Panc1 (cell line): ENCODE data around the gene UNC5B. TPM values are rescaled to one million over a fixed set of nuclear protein-coding genes. Genes with fewer than 3 reads are reported as not detected.

ENCODE experiments used
- ATAC-seq: fragments of 200-7000 bp; cut with Tn5 transposase; 2 replicates; pipeline ENCODE4 v1.9.1; 2020; ENCODE audit warnings: mild to moderate bottlenecking, moderate library complexity
- BruUV-seq: library from RNA; stranded (reverse); fragments of 400-500 nt; replicated peaks from 2 replicates; lab custom pipeline; 2021; lab: Mats Ljungman, UMichigan
- CTCF ChIA-PET: fragments of 300-600 bp; sonication (Branson Sonifier 250); formaldehyde crosslinking; loops from one replicate; lab custom pipeline; 2022; ENCODE audit warnings: antibody characterized with exemption; lab: Charles Lee
- POLR2A ChIA-PET: fragments of 300-600 bp; sonication (Branson Sonifier 250); formaldehyde crosslinking; loops from one replicate; lab custom pipeline; 2022; ENCODE audit warnings: antibody characterized with exemption; lab: Charles Lee
- DNase-seq: peaks from one replicate; pipeline ENCODE4 v3.0.0-alpha.2; 2010; ENCODE audit warnings: low read depth, low spot score
- H3K27ac ChIP-seq: 2 replicates; pipeline ENCODE4 v1.5.1; 2011; ENCODE audit warnings: mild to moderate bottlenecking, low read length, inconsistent platforms
- H3K27me3 ChIP-seq: fragments of 200-500 bp; sonication (Bioruptor generic); 2 replicates; pipeline ENCODE4 v1.6.0; 2014; ENCODE audit warnings: low read length, inconsistent platforms; ENCODE audit not compliant: control insufficient read depth, insufficient read depth
- H3K36me3 ChIP-seq: fragments of 200-500 bp; sonication (Bioruptor generic); 2 replicates; pipeline ENCODE4 v1.5.1; 2014; ENCODE audit warnings: inconsistent platforms, mild to moderate bottlenecking, low read length, moderate library complexity; ENCODE audit not compliant: control insufficient read depth, insufficient read depth
- H3K4me1 ChIP-seq: 2 replicates; pipeline ENCODE4 v1.5.1; 2011; ENCODE audit warnings: inconsistent platforms, mild to moderate bottlenecking, low read length, moderate library complexity; ENCODE audit not compliant: control insufficient read depth, insufficient read depth
- H3K4me3 ChIP-seq, 2 experiments: 2 replicates each; pipeline ENCODE4 v1.5.1; 2011 to 2012; ENCODE audit warnings: low read depth in 2 of 2, low read length in 2 of 2, mild to moderate bottlenecking in 2 of 2, inconsistent platforms in 1 of 2, moderate library complexity in 1 of 2
- H3K9me3 ChIP-seq: fragments of 200-500 bp; sonication (Bioruptor generic); 2 replicates; pipeline ENCODE4 v1.5.1; 2014; ENCODE audit warnings: low read depth, mild to moderate bottlenecking, inconsistent platforms, low read length, moderate library complexity; ENCODE audit not compliant: control insufficient read depth, insufficient read depth
- CTCF ChIP-seq: fragments of 450-650 bp; IDR thresholded peaks from 2 replicates; pipeline ENCODE4 v1.5.1; 2017; ENCODE audit warnings: mild to moderate bottlenecking
- POLR2AphosphoS5 ChIP-seq: IDR thresholded peaks from 2 replicates; pipeline ENCODE4 v1.6.1; 2012; ENCODE audit warnings: mild to moderate bottlenecking, low read depth, low read length, moderate library complexity
- SIN3A ChIP-seq: IDR thresholded peaks from 2 replicates; pipeline ENCODE4 v1.6.1; 2012; ENCODE audit warnings: low read depth, mild to moderate bottlenecking, low read length, moderate library complexity, borderline replicate concordance; ENCODE audit not compliant: insufficient read depth
- TCF7L2 ChIP-seq: IDR thresholded peaks from 2 replicates; pipeline ENCODE4 v1.6.1; 2011; ENCODE audit warnings: mild to moderate bottlenecking, low read depth, low read length, inconsistent platforms
- in situ Hi-C: cut with HindIII; loops from 2 replicates; pipeline ENCODE4 v1.10.0; 2016; ENCODE audit warnings: low sequenced_read_pairs, low pct_unique_long_range_greater_than_20kb
- intact Hi-C: fragments of 100-400 bp; cut with micrococcal nuclease; formaldehyde crosslinking; loops from one replicate; pipeline ENCODE4 v1.10.0; 2022; ENCODE audit not compliant: unreplicated experiment
- total RNA-seq: library from RNA; stranded (reverse); gene quantifications from one replicate; pipeline ENCODE4 v1.2.1, GENCODE V29; 2021; ENCODE audit not compliant: unreplicated experiment
- TF ChIP-seq, protein P1 (sequence below), 2 experiments: IDR thresholded peaks; 2 replicates each; pipeline ENCODE4 v1.6.1; 2011 to 2012; ENCODE audit warnings: low read depth in 2 of 2, control low read depth in 1 of 2, low read length in 1 of 2, mild to moderate bottlenecking in 1 of 2, moderate library complexity in 1 of 2; ENCODE audit not compliant: insufficient read depth in 1 of 2

Gene UNC5B
- total RNA-seq, 1 experiment from 2014 or later, result 1.1 TPM

- CTCF ChIA-PET, result interaction anchor here (1.2 kb wide), 1 partner anchor 323 kb away, joined by 3 read pairs; no protein-coding TSS in a partner anchor
- Histone ChIP-seq H3K4me1 (peaks cover 10% of the 10 kb centered on the region), H3K9me3 (no peaks in the 10 kb centered on the region), H3K4me3 (no peak overlapping the region), H3K27ac (no peak overlapping the region), H3K36me3 (no peaks in the 10 kb centered on the region), H3K27me3 (no peaks in the 10 kb centered on the region; the same call in 1 of the 2 replicates)
- intact Hi-C loops (loop anchor here (5.0 to 10.0 kb wide), 2 partner anchors 66 to 499 kb away; no protein-coding TSS in a partner anchor), in situ Hi-C loops (no loop called here)
- no peak for ATAC-seq
- BruUV-seq, result no TSS peak
- POLR2A ChIA-PET, result no interaction called here
- TF ChIP-seq CTCF (no peak), TCF7L2 (no peak), SIN3A (no peak), POLR2AphosphoS5 (no peak)
- TF ChIP-seq, protein P1, sequence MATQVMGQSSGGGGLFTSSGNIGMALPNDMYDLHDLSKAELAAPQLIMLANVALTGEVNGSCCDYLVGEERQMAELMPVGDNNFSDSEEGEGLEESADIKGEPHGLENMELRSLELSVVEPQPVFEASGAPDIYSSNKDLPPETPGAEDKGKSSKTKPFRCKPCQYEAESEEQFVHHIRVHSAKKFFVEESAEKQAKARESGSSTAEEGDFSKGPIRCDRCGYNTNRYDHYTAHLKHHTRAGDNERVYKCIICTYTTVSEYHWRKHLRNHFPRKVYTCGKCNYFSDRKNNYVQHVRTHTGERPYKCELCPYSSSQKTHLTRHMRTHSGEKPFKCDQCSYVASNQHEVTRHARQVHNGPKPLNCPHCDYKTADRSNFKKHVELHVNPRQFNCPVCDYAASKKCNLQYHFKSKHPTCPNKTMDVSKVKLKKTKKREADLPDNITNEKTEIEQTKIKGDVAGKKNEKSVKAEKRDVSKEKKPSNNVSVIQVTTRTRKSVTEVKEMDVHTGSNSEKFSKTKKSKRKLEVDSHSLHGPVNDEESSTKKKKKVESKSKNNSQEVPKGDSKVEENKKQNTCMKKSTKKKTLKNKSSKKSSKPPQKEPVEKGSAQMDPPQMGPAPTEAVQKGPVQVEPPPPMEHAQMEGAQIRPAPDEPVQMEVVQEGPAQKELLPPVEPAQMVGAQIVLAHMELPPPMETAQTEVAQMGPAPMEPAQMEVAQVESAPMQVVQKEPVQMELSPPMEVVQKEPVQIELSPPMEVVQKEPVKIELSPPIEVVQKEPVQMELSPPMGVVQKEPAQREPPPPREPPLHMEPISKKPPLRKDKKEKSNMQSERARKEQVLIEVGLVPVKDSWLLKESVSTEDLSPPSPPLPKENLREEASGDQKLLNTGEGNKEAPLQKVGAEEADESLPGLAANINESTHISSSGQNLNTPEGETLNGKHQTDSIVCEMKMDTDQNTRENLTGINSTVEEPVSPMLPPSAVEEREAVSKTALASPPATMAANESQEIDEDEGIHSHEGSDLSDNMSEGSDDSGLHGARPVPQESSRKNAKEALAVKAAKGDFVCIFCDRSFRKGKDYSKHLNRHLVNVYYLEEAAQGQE (IDR thresholded peaks at IDR 0.05; ENCODE audit: insufficient read depth in 1 of 2, low read depth in 2 of 2, low read length in 1 of 2), result no peak
- no peak for DNase-seq
Observed at GRCh38 chr10:71316056-71316785, 103.9 kb downstream of the UNC5B start.

GRCh38 chr10:71316786-71317160 is 104.4 kb downstream of the UNC5B start:
- Histone ChIP-seq H3K36me3 (no peaks in the 10 kb centered on the region), H3K4me3 (no peak overlapping the region), H3K27ac (no peak overlapping the region), H3K4me1 (peaks cover 10% of the 10 kb centered on the region), H3K9me3 (no peaks in the 10 kb centered on the region), H3K27me3 (no peaks in the 10 kb centered on the region)
- DNase-seq, result no peak
- no peak for TF ChIP-seq SIN3A
- TF ChIP-seq, protein P1 (IDR thresholded peaks at IDR 0.05; ENCODE audit: insufficient read depth in 1 of 2, low read depth in 2 of 2, low read length in 1 of 2), result no peak
- no peak for TF ChIP-seq POLR2AphosphoS5
- in situ Hi-C loops, result no loop called here
- ATAC-seq, result no peak
- intact Hi-C loops, result loop anchor here (5.0 to 10.0 kb wide), 2 partner anchors 66 to 498 kb away; no protein-coding TSS in a partner anchor
- no TSS peak for BruUV-seq
- ChIA-PET CTCF (no interaction called here), POLR2A (no interaction called here)
